HFFc6 (cell line): Measurements from ENCODE around the gene POLE. TPM values are rescaled to one million over a fixed set of nuclear protein-coding genes. Genes with fewer than 3 reads are reported as not detected.

ENCODE experiments used
- DNase-seq: peaks from one replicate; pipeline ENCODE4 v3.0.0-alpha.2; 2018
- H3K27ac Mint-ChIP-seq: 2 replicates; pipeline ENCODE4 v1.8.0; 2020; ENCODE audit warnings: mild to moderate bottlenecking, mixed read lengths
- H3K27me3 Mint-ChIP-seq: 2 replicates; pipeline ENCODE4 v1.8.0; 2021; ENCODE audit warnings: mild to moderate bottlenecking, moderate library complexity, mixed read lengths; ENCODE audit not compliant: insufficient read depth
- H3K36me3 Mint-ChIP-seq: 2 replicates; pipeline ENCODE4 v1.8.0; 2021; ENCODE audit warnings: low read depth, mixed read lengths
- H3K4me1 Mint-ChIP-seq: 2 replicates; pipeline ENCODE4 v1.8.0; 2020; ENCODE audit warnings: low read depth, mixed read lengths
- H3K4me3 Mint-ChIP-seq: 2 replicates; pipeline ENCODE4 v1.8.0; 2020; ENCODE audit warnings: mild to moderate bottlenecking, moderate library complexity, mixed read lengths
- H3K9me3 Mint-ChIP-seq: 2 replicates; pipeline ENCODE4 v1.8.0; 2020; ENCODE audit warnings: mild to moderate bottlenecking, mixed read lengths
- total RNA-seq, 6 experiments: library from RNA; stranded (reverse); fragmentation: NEBNext Ultra II Directional; extraction: Animal tissue kit (Norgen Biotek cat#: 25700); gene quantifications; 2 replicates in 1 of 6; 3 replicates in 5 of 6; pipeline ENCODE4 v1.2.3, GENCODE V29; 2021
- TF ChIP-seq, protein P1 (sequence below): fragments of 200-600 bp; sonication (generic); IDR thresholded peaks from 2 replicates; pipeline ENCODE4 v1.5.0; 2021; ENCODE audit warnings: antibody characterized with exemption, mild to moderate bottlenecking

Gene POLE
- total RNA-seq, 6 experiments from 2014 or later: 19.4 to 35.5 (median 29.3) TPM

DNA sequence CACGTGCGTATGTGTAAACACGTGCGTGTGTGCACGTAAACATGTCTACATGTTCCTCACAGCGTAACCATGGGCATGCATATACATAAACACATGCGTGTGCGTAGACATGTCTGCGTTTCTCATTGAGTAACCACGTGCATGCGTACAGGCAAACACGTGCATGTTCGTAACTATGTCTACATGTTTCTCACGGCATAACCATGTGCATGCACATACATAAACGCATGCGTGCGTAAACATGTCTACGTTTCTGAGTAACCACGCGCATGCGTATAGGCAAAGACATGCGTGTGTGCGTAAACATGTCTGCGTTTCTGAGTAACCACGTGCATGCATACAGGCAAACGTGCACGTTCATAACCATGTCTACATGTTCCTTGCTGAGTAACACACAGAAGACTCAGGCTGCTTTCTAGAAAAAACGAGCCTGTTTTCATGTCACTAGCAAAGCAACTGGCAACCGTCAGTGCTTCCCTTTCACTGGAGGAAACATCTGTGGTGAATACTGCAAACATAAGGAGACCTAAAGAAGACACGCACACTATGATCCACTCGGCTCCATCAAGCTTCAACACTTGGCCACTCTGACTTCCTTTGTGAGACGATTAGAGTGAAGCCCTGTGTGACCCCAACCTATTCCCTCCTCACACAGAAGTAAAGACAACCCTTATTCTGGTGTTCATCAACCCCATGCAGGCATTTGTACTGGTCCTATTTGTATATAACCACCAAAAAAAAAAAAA, 28.8 kb downstream of the POLE start:
- TF ChIP-seq, protein P1, sequence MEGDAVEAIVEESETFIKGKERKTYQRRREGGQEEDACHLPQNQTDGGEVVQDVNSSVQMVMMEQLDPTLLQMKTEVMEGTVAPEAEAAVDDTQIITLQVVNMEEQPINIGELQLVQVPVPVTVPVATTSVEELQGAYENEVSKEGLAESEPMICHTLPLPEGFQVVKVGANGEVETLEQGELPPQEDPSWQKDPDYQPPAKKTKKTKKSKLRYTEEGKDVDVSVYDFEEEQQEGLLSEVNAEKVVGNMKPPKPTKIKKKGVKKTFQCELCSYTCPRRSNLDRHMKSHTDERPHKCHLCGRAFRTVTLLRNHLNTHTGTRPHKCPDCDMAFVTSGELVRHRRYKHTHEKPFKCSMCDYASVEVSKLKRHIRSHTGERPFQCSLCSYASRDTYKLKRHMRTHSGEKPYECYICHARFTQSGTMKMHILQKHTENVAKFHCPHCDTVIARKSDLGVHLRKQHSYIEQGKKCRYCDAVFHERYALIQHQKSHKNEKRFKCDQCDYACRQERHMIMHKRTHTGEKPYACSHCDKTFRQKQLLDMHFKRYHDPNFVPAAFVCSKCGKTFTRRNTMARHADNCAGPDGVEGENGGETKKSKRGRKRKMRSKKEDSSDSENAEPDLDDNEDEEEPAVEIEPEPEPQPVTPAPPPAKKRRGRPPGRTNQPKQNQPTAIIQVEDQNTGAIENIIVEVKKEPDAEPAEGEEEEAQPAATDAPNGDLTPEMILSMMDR: no peak
- Mint-ChIP-seq H3K4me1 (no peaks in the 10 kb centered on the region), H3K27ac (no peak overlapping the region), H3K27me3 (no peaks in the 10 kb centered on the region; the same call in 1 of the 2 replicates), H3K9me3 (no peaks in the 10 kb centered on the region), H3K36me3 (peaks cover 36% of the 10 kb centered on the region), H3K4me3 (no peak overlapping the region)
- no peak for DNase-seq

DNA sequence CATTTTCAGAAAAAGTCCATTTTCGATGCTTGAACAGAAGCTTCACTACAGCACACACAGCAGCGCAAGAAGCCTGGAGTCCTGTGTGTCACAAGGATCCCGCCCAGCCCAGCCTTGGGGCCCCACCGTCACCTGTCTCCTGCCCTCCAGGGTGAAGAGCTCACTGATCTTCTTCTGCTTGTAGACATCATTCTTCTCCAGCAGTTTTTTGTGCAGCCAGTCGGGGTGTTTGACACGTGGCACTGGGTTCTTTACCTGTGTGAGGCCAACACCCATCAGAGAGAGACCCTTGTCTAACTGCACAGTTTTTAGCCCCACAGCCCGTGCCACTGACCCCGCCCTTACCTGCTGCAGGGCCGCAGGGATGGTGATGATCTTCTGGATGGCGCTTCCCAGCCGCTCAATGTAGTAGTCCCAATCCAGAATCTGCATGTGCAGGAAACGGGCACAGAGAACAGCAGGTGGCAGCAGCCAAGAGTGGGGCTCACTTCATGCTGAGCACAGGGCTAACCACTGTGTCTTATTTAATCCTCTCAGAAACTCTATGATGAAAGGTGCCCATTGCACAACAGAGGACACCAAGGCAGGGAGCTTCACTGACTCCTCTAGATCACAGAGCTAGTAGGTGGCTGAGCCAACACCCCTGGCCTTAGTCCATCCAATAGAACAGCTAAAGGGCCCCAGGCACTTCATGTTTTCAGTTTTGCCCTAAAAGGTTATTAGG, 30.0 kb downstream of the POLE start:
- Mint-ChIP-seq H3K36me3 (peaks cover 36% of the 10 kb centered on the region), H3K27me3 (no peaks in the 10 kb centered on the region; the same call in 1 of the 2 replicates), H3K4me1 (no peaks in the 10 kb centered on the region), H3K27ac (no peak overlapping the region), H3K9me3 (no peaks in the 10 kb centered on the region), H3K4me3 (no peak overlapping the region)
- DNase-seq: no peak
- TF ChIP-seq, protein P1: no peak

DNA sequence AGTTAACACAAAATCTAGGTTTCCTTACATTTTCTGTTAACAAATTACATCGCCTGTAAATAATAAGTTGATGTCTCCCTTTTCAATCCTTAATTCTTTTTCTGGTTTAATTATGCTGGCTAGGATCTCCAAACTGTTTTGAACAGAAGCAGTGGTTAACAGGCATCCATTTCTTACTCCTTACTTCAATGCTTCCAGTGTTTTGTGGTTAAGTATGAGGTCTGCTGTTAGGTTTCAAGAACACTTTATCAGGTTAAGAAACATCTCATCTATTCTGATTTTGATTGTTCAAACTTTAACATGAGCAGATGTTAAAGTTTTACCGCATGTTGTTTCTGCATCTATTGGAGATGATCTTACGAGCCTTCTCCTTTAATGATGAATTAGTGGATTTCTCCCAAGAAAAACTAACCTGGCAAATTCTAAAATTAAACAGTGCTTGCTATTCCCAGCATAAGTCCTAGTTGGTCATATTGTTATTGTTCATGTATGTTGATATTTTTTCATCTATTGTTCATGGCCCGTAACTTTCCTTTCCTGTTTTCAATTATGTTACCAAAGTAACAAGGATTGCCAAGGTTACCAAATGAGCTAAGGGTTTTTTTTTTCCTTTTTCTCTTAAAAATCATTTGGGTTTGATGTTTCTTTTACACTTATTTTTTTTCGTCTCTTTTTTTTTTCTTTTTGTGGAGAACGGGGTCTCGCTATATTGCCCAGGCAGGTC, 33.4 kb downstream of the POLE start:
- H3K4me1 Mint-ChIP-seq: no peaks in the 10 kb centered on the region
- H3K9me3 Mint-ChIP-seq: no peaks in the 10 kb centered on the region
- H3K27me3 Mint-ChIP-seq: no peaks in the 10 kb centered on the region; the same call in 1 of the 2 replicates
- H3K27ac Mint-ChIP-seq: no peak overlapping the region
- TF ChIP-seq, protein P1: no peak
- no peak for DNase-seq
- H3K4me3 Mint-ChIP-seq: no peak overlapping the region
- H3K36me3 Mint-ChIP-seq: peaks cover 21% of the 10 kb centered on the region

DNA sequence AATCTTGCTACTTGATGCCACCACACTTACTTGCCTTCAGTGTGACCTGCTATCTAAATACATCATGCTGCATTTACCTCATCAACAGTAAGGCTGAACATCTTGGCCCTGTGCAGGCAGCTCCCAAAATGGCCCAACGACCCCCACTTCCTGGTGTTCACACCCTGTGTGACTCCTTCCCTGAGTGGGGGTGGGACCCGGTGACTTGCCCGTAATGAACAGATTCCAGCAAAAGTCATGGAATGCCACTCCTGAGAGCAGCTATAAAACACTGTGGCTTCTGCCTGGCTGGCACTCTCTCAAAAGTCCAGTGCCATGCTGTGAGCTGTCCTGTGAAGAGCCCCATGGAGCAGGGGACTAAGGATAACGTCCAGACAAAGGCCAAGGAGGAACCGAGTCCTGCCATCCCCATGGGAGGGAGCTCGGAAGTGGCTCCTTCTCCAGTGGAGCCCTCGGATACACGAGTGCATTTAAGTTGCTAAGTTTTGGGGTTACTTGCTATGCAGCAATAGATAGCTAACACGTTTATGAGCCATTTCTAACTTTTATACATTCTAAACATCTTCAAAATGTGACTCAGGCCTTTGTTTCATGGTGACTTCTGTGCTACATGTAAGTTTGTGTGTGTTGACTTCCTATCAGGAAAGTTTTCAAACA, 35.6 kb downstream of the POLE start:
- Mint-ChIP-seq H3K9me3 (no peaks in the 10 kb centered on the region), H3K27me3 (no peaks in the 10 kb centered on the region; the same call in 1 of the 2 replicates), H3K4me1 (no peaks in the 10 kb centered on the region), H3K27ac (no peak overlapping the region), H3K4me3 (no peak overlapping the region), H3K36me3 (peaks cover 19% of the 10 kb centered on the region)
- DNase-seq: no peak
- TF ChIP-seq, protein P1: no peak
